Duodenal mucosa (tissue), 2 donors: Measurements from ENCODE around the gene NFAT5.
A peak's percentile ranks its signal among the peaks of the same experiment; 100 is the strongest.

Experiments used
- H3K27ac ChIP-seq: one replicate; pipeline ENCODE4 v1.7.0; 2013; ENCODE audit warnings: low read depth, low read length
- H3K27me3 ChIP-seq, 2 donors: one replicate each; pipeline ENCODE4 v1.7.0; 2013; ENCODE audit warnings: low read length in 2 of 2, control low read depth in 1 of 2; ENCODE audit not compliant: insufficient read depth in 2 of 2, control insufficient read depth in 1 of 2
- H3K36me3 ChIP-seq, 2 donors: one replicate each; pipeline ENCODE4 v1.7.0; 2013; ENCODE audit warnings: low read length in 2 of 2, control low read depth in 1 of 2; ENCODE audit not compliant: insufficient read depth in 2 of 2, control insufficient read depth in 1 of 2
- H3K4me1 ChIP-seq, 2 donors: one replicate each; pipeline ENCODE4 v1.7.0; 2013; ENCODE audit warnings: low read length in 2 of 2, control low read depth in 1 of 2; ENCODE audit not compliant: insufficient read depth in 2 of 2, control insufficient read depth in 1 of 2
- H3K4me3 ChIP-seq, 2 donors: one replicate each; pipeline ENCODE4 v1.7.0; 2013; ENCODE audit warnings: low read length in 2 of 2, low read depth in 1 of 2
- H3K9ac ChIP-seq, 2 donors: one replicate each; pipeline ENCODE4 v1.7.0; 2013; ENCODE audit warnings: low read length in 2 of 2, low read depth in 1 of 2
- H3K9me3 ChIP-seq, 2 donors: one replicate each; pipeline ENCODE4 v1.7.0; 2013; ENCODE audit warnings: low read length in 2 of 2, control low read depth in 1 of 2; ENCODE audit not compliant: control insufficient read depth in 1 of 2

The NFAT5 gene

GRCh38 chr16:69593751-69594255 is 28.0 kb downstream of the NFAT5 start:
- H3K4me1 ChIP-seq: peaks cover 18 to 28% of the 10 kb centered on the region in 2 donors
- peak overlapping the region in 1 of 2 donors; percentile 21 for H3K9ac ChIP-seq
- no peaks in the 10 kb centered on the region for H3K27me3 ChIP-seq
- H3K36me3 ChIP-seq: peaks cover 0 to 3% of the 10 kb centered on the region in 2 donors
- no peak overlapping the region for H3K27ac ChIP-seq
- no peak overlapping the region for H3K4me3 ChIP-seq
- no peaks in the 10 kb centered on the region for H3K9me3 ChIP-seq

- Histone ChIP-seq H3K27ac (no peak overlapping the region), H3K9ac (no peak overlapping the region), H3K4me1 (peaks cover 29 to 30% of the 10 kb centered on the region in 2 donors), H3K27me3 (no peaks in the 10 kb centered on the region), H3K36me3 (peaks cover 0 to 3% of the 10 kb centered on the region in 2 donors), H3K4me3 (peak overlapping the region in 1 of 2 donors; percentile 36), H3K9me3 (no peaks in the 10 kb centered on the region)
These were observed 29.6 kb downstream of the NFAT5 start for GRCh38 chr16:69595127-69596036.

- Histone ChIP-seq H3K27ac (no peak overlapping the region), H3K4me1 (peaks cover 31 to 32% of the 10 kb centered on the region in 2 donors), H3K4me3 (peak overlapping the region in 1 of 2 donors; percentile 11), H3K9ac (no peak overlapping the region), H3K9me3 (no peaks in the 10 kb centered on the region), H3K36me3 (peaks cover 0 to 3% of the 10 kb centered on the region in 2 donors), H3K27me3 (no peaks in the 10 kb centered on the region)
These were observed 31.0 kb downstream of the NFAT5 start for GRCh38 chr16:69596801-69597200.

GRCh38 chr16:69598045-69598444 is 32.3 kb downstream of the NFAT5 start:
- H3K9ac ChIP-seq: no peak overlapping the region
- H3K4me3 ChIP-seq: no peak overlapping the region
- peaks cover 0 to 3% of the 10 kb centered on the region in 2 donors for H3K36me3 ChIP-seq
- H3K9me3 ChIP-seq: no peaks in the 10 kb centered on the region
- no peak overlapping the region for H3K27ac ChIP-seq
- H3K27me3 ChIP-seq: no peaks in the 10 kb centered on the region
- peaks cover 31 to 32% of the 10 kb centered on the region in 2 donors for H3K4me1 ChIP-seq

GRCh38 chr16:69599731-69600130 is 34.0 kb downstream of the NFAT5 start:
- Histone ChIP-seq H3K9ac (no peak overlapping the region), H3K27me3 (no peaks in the 10 kb centered on the region), H3K36me3 (no peaks in the 10 kb centered on the region), H3K9me3 (no peaks in the 10 kb centered on the region), H3K4me3 (no peak overlapping the region), H3K27ac (no peak overlapping the region), H3K4me1 (peaks cover 24 to 26% of the 10 kb centered on the region in 2 donors)

- peaks cover 20 to 25% of the 10 kb centered on the region in 2 donors for H3K4me1 ChIP-seq
- H3K27me3 ChIP-seq: no peaks in the 10 kb centered on the region
- no peak overlapping the region for H3K9ac ChIP-seq
- no peaks in the 10 kb centered on the region for H3K9me3 ChIP-seq
- no peaks in the 10 kb centered on the region for H3K36me3 ChIP-seq
- no peak overlapping the region for H3K4me3 ChIP-seq
- H3K27ac ChIP-seq: no peak overlapping the region
These were observed 34.4 kb downstream of the NFAT5 start for GRCh38 chr16:69600202-69600601.

GRCh38 chr16:69601250-69601649 is 35.5 kb downstream of the NFAT5 start:
- no peaks in the 10 kb centered on the region for H3K36me3 ChIP-seq
- peaks cover 9 to 19% of the 10 kb centered on the region in 2 donors for H3K4me1 ChIP-seq
- H3K9ac ChIP-seq: no peak overlapping the region
- no peak overlapping the region for H3K27ac ChIP-seq
- H3K9me3 ChIP-seq: no peaks in the 10 kb centered on the region
- no peaks in the 10 kb centered on the region for H3K27me3 ChIP-seq
- H3K4me3 ChIP-seq: no peak overlapping the region

GRCh38 chr16:69606985-69607384 is 41.2 kb downstream of the NFAT5 start:
- H3K27ac ChIP-seq: no peak overlapping the region
- H3K9me3 ChIP-seq: no peaks in the 10 kb centered on the region
- H3K36me3 ChIP-seq: no peaks in the 10 kb centered on the region
- H3K9ac ChIP-seq: no peak overlapping the region
- H3K4me3 ChIP-seq: no peak overlapping the region
- H3K27me3 ChIP-seq: no peaks in the 10 kb centered on the region
- H3K4me1 ChIP-seq: peaks cover 0 to 4% of the 10 kb centered on the region in 2 donors

GRCh38 chr16:69607674-69608073 is 41.9 kb downstream of the NFAT5 start:
- no peak overlapping the region for H3K27ac ChIP-seq
- no peak overlapping the region for H3K9ac ChIP-seq
- no peaks in the 10 kb centered on the region for H3K9me3 ChIP-seq
- no peaks in the 10 kb centered on the region for H3K27me3 ChIP-seq
- peaks cover 2 to 6% of the 10 kb centered on the region in 2 donors for H3K4me1 ChIP-seq
- no peak overlapping the region for H3K4me3 ChIP-seq
- H3K36me3 ChIP-seq: no peaks in the 10 kb centered on the region

- H3K4me1 ChIP-seq: peaks cover 12 to 24% of the 10 kb centered on the region in 2 donors
- no peaks in the 10 kb centered on the region for H3K9me3 ChIP-seq
- no peaks in the 10 kb centered on the region for H3K36me3 ChIP-seq
- H3K27me3 ChIP-seq: no peaks in the 10 kb centered on the region
- H3K4me3 ChIP-seq: no peak overlapping the region
- no peak overlapping the region for H3K27ac ChIP-seq
- H3K9ac ChIP-seq: no peak overlapping the region
These were observed 44.6 kb downstream of the NFAT5 start for GRCh38 chr16:69610356-69610755.
